ENCODE data around the gene SDHAF4.
"Not testable (repeated sequence)": the region's sequence is repeated elsewhere in the genome, so short reads cannot be mapped to it uniquely, and the experiment has no call there.

The SDHAF4 gene

DNA sequence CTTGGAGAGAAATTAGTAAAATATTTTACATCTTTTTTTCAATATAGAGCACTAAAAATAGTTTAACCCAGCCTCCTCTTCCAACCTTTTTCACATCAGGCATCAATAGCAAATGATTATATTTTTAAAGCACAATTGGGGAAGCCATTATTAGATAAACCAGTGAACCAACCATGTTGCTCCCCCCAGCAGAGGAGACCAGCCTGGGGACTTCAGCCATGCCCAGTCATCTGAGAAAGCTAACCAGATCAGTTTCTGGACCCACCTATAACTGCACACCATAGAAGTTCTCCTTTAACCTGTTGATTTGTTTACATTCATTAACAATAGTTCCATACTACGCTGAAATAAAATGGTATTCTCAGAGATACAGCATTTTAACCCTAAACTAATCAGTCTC is 13.8 kb upstream of the SDHAF4 start:
- DNase-seq (ENCODE audit: low read depth) = no peak
- TF ChIP-seq, protein P1, sequence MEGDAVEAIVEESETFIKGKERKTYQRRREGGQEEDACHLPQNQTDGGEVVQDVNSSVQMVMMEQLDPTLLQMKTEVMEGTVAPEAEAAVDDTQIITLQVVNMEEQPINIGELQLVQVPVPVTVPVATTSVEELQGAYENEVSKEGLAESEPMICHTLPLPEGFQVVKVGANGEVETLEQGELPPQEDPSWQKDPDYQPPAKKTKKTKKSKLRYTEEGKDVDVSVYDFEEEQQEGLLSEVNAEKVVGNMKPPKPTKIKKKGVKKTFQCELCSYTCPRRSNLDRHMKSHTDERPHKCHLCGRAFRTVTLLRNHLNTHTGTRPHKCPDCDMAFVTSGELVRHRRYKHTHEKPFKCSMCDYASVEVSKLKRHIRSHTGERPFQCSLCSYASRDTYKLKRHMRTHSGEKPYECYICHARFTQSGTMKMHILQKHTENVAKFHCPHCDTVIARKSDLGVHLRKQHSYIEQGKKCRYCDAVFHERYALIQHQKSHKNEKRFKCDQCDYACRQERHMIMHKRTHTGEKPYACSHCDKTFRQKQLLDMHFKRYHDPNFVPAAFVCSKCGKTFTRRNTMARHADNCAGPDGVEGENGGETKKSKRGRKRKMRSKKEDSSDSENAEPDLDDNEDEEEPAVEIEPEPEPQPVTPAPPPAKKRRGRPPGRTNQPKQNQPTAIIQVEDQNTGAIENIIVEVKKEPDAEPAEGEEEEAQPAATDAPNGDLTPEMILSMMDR (IDR thresholded peaks at IDR 0.05; ENCODE audit: control insufficient read depth, insufficient read depth, low read depth, low read length, missing control alignments) = no peak
- H3K4me3 ChIP-seq (ENCODE audit: control insufficient read depth, low read depth, low read length) = no peak overlapping the region

DNA sequence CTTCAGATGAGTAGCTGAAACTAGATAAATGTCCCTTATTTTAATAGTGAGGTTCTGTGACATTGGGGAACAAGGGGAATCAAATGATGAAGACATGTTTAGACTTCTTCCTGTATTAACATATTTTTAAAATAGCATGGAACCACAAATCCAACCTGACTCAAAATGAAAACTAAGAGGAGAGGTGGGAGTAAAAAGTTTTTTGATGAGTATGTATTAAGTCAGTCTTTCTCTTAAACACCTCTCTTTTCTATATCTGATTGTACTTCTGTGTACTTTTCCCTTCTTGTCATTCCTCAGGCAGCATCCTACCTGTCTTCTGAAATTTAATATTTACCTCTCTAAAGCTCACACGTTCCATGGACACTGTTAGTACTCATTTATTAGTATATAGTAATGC is 8.7 kb upstream of the SDHAF4 start:
- no peak overlapping the region for H3K4me3 ChIP-seq (ENCODE audit: control insufficient read depth, low read depth, low read length)
- TF ChIP-seq, protein P1 (IDR thresholded peaks at IDR 0.05; ENCODE audit: control insufficient read depth, insufficient read depth, low read depth, low read length, missing control alignments) = no peak
- DNase-seq (ENCODE audit: low read depth) = no peak

DNA sequence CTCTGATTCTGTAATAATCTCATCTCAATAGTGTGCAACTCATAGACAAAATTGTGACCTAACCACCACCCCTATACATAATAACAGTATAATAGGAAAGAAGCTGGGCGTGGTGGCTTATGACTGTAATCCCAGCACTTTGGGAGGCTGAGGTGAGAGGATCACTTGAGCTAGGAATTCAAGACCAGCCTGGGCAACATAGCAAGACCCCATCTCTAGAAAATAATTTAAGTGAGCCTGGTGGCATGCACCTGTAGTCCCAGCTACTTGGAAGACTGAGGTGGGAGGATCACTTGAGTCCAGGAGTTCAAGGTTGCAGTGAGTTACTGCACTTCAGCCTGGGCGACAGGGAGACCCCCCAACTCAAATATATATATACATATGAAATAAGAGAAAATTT is 4.3 kb upstream of the SDHAF4 start:
- DNase-seq (ENCODE audit: low read depth); H3K4me3 ChIP-seq (ENCODE audit: control insufficient read depth, low read depth, low read length): not testable (repeated sequence)

DNA sequence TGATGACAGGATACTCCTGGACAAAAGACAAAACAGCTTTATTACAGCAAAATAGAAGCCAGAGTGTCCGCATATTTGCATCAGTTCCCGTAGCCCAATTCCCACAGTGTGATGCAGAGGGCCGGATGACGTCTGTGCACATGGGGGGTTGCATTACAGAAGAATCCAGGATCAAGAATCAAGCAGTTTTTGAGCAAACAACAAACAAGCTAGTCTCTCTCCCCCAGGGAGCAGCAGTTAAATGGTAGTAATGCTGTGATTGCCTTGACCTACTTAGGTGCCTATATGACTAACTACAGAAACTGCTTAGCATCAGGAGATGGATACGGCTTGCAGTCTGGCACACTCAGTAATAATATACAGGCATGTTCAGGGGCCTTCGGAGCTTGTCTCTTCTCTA is 3.2 kb upstream of the SDHAF4 start:
- H3K4me3 ChIP-seq (ENCODE audit: control insufficient read depth, low read depth, low read length) = no peak overlapping the region
- DNase-seq (ENCODE audit: low read depth) = peak; percentile 43
- TF ChIP-seq, protein P1 (IDR thresholded peaks at IDR 0.05; ENCODE audit: control insufficient read depth, insufficient read depth, low read depth, low read length, missing control alignments) = no peak

DNA sequence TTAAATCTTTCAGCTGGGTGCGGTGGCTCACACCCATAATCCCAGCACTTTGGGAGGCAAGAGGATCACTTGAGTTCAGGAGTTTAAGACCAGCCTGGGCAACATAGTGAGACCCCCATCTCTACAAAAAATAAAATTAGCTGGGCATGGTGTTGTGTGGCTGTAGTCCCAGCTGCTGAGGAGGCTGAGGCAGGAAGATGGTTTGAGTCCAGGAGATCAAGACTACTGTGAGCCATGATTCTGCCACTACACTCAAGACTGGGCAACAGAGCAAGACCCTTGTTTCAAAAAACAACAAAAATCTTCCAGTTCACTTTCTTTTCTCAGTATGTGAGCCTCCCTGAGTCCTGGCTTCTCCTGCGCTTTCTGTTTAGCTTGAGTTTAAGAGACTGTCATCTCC is 7.9 kb downstream of the SDHAF4 start:
- TF ChIP-seq, protein P1 (IDR thresholded peaks at IDR 0.05; ENCODE audit: control insufficient read depth, insufficient read depth, low read depth, low read length, missing control alignments) = no peak
- no peak for DNase-seq (ENCODE audit: low read depth)

DNA sequence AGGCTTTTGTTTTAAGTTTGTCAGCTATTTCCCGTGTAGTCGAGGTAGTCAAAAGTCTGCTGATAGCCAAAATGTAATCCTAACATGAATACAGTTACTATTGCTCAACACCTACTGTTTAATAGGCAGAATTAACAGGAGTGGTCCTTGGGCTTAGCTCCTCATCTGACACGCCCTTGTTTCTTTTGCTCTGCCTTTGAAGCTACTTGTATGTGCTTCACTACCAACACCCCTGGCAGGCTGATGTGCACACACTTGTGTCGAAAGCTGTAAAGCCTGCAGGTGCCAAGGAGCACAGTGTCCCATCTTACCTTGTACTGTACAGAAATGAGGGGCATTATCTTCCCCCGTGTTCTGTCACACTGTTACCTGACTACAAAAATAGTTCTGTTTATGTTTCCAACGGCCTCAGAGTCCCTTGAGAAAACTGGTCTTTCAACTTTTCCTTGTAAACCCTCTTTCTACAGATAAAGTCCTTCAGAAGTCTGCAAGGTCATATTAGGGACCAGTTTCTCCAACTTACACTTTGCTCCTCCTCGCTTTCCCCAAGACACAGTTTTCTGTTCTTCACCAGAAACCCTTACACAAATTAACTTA is 9.3 kb downstream of the SDHAF4 start:
- H3K4me3 ChIP-seq (ENCODE audit: control insufficient read depth, low read depth, low read length) = no peak overlapping the region
- TF ChIP-seq, protein P1 (IDR thresholded peaks at IDR 0.05; ENCODE audit: control insufficient read depth, insufficient read depth, low read depth, low read length, missing control alignments) = no peak
- DNase-seq (ENCODE audit: low read depth) = no peak

More for the DNA sequence above, 7.9 kb downstream of the SDHAF4 start:
- H3K4me3 ChIP-seq (ENCODE audit: control insufficient read depth, low read depth, low read length) = no peak overlapping the region

DNA sequence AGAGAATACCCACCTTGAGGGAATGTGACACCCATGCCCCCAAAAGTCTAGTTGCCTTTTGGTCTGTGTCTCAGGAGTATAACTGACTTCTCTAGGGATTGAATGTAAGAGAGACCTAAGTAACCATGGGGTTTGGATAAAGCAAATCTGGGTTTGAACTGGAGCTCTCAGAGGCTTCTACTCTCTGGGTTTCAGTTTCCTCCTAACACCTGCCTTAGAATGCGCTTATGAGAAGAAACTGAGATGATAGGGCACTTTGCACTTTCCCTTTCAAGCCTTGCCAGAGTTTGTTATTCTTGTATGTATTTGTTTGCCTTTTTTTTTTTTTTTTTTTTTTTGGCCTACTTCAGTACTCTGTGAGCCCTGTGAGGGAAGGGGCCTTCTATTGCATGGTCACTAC is 19.4 kb downstream of the SDHAF4 start:
- H3K4me3 ChIP-seq (ENCODE audit: control insufficient read depth, low read depth, low read length) = no peak overlapping the region
- DNase-seq (ENCODE audit: low read depth) = no peak
- TF ChIP-seq, protein P1 (IDR thresholded peaks at IDR 0.05; ENCODE audit: control insufficient read depth, insufficient read depth, low read depth, low read length, missing control alignments) = no peak

Data from AG09309 (cell line).